HG03159 (cell line): ENCODE data around the gene CCBE1.
"Not testable (repeated sequence)": the region's sequence is repeated elsewhere in the genome, so short reads cannot be mapped to it uniquely, and the experiment has no call there.

ENCODE experiments used
- ATAC-seq: cut with Tn5 transposase; IDR thresholded peaks from one replicate; pipeline ENCODE4 v1.9.1; 2021; ENCODE audit warnings: mild to moderate bottlenecking, moderate library complexity; ENCODE audit not compliant: unreplicated experiment

Gene CCBE1

DNA sequence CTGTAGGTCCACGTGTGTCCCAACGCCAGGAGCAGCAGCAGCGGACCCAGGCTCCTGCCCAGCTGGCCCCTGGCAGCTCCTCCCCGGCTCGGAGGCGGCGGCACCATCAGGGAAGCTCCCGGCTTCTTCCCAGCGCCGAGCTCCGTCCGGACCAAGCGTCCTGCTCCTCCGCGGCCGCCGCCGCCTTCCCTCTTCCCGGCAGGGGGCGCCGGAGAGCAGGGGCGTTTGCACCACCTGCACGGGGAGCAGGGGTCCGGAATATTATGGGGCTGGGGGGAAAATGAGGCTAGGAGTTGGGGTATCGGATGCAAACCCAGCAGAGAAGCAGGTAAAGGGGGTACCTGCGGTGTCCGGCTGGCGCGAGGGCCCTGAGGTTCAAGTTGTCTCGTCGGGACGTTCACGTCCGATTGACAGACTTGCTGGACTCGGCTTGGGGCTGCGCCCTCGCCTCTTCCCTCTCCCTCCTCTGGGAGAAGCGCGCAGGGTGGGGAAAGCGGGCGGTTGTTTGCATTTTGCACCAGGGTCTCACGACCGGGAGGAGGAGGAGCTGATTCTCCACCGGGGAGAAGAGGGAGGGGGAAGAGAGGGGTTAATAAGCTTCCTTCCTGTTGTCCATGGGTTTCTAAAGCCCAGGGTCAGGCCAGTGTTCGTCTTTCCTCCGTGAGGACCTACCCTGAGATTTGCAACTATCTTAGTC is at the start of gene CCBE1:
CCBE1 (minus strand) TSS at position 188 of the 697 bp plus-strand sequence.
- peak; percentile 76 for ATAC-seq

DNA sequence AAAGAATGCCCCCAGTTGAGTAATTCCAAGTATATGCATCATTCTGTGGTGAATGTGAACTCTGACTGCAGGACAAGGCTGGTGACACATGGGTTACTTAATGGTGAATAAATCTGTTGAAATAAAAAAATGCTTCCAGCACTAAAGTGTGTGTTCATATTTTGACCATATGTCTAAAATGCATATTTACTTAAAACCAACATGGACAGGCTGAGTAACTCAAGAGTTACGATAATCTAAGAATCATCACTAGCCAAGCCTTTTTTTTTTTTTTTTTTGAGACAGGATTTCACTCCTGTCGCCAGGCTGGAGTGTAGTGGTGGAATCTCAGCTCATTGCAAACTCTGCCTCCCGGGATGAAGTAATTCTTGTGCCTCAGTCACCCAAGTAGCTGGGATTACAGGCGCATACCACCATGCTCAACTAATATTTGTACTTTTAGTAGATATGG is 47.1 kb upstream of the CCBE1 start:
- no peak for ATAC-seq

DNA sequence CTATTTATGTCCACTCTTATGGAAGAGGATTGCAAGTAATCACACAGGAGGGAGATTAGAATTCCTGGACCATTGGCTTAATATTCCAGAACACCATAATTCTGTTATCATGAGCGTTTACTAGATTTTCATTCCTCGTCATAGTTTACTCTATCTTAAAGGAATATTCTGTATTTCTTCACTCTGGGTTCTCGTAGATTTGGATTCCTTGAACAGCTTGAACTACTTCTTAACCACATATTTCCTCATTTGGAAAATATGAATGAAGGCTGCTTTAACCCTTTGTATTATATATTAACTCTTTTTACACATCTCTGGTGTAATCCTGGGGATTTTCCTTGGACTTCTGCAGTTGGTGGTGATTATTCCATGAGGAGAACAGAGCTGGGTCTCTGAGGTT is 46.3 kb upstream of the CCBE1 start:
- ATAC-seq = no peak

DNA sequence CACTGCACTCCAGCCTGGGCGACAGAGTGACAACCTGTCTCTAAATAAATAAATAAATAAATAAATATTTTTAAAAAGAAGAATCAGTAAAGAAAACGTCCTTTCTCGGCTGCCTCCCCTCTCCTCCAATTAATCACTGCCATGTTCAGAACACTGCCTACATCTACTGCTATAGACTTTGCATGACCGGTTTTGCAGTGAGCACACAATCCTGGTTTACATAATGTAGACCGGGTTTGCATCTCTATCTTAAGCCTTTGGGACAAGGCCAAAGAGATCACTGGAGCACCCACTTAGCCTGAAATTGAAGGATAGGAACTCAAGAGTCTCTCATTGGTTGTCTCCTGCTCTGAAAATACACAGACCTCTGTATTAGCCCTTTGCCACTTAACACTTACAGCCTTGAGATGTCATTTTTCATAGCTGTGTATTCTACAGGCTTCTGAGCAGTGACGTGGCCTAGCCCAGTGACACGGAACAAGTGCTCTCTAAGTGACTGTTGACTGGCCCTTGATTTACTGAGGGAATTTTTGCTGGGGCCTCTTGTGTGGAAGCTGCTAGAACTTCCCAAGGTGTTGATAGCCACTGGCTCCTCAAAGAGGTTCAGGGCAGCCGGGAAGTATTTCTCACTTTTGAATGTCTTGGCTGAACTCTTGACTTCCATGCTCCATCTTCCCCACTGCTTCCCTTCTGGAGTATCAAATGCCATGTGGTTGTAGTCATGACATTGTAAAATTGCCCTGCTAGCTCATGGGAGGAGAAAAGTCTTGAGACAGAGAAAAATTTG is 45.3 kb upstream of the CCBE1 start:
- ATAC-seq = no peak

DNA sequence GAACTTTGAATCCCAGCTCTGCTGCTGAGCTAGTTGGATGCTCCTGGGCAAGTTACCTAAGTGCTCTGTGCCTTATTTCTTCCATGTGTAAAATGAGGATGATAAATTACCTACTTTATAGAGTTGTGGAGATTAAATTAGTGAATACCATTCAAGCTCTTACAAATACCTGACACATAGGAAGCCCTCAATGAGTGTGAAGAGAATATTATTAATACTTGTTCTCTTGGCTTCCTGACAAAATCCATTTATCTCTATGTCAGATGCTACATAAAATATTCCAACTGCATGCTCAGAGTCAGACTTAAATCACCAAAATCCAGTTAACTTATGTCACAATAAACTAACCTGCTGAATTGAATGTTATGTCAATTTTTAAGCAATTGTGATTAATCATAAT is 42.9 kb upstream of the CCBE1 start:
- no peak for ATAC-seq

DNA sequence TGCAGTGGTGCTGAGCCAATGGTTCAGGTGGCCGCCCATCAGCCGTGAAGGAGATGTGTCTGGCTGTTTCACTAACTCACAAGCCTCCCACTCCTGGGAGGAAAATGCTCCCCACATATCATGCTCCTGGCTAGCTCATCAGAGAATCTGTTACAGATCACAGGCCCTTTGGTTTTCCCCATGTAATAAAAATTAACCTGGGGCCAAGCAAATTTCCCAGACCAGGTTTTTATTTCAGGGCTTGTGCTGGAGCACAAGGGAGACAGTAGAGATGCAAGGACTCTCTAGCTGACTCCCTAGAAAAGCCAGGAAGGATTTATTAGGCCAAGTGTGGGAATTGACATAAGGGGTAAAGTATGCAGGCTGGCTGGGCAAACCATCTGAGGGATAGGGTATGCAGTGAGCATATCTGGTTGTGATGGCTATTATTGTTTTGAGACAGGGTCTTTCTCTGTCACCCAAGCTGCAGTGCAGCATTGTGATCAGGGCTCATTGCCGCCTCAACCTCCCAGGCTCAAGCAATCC is 40.6 kb upstream of the CCBE1 start:
- no peak for ATAC-seq

DNA sequence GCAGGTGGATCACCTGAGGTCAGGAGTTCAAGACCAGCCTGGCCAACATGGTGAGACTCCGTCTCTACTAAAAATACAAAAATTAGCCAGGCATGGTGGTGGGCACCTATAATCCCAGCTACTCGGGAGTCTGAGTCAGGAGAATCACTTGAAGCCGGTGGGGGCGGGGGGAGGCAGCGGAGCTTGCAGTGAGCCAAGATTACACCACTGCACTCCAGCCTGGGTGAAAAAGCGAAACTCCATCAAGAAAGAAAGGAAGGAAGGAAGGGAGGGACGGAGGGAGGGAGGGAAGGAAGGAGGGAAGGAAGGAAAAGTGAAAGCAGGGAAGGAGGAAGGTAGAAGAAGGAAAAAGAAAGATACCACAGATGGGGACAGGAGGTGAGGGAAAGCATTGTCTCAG is 40.1 kb upstream of the CCBE1 start:
- not testable (repeated sequence) for ATAC-seq

DNA sequence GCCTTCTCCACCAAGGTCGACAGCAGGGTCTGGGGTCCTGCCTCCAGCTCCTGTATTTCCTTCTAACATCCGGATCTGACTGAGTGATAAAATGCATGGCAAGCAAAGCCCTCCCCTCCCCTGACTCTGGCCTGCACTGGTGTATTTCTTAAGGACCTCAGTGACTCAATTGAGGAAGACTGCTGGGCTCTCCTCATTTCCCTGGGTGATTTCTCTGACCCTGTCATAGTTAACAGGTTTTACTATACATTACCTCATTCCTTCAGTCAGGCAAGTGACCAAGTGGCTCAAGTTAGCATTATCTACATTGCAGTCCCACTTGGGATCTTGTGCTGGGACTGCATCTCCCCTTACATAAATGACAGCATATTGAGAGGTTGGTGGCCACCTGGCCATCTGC is 38.8 kb upstream of the CCBE1 start:
- no peak for ATAC-seq

DNA sequence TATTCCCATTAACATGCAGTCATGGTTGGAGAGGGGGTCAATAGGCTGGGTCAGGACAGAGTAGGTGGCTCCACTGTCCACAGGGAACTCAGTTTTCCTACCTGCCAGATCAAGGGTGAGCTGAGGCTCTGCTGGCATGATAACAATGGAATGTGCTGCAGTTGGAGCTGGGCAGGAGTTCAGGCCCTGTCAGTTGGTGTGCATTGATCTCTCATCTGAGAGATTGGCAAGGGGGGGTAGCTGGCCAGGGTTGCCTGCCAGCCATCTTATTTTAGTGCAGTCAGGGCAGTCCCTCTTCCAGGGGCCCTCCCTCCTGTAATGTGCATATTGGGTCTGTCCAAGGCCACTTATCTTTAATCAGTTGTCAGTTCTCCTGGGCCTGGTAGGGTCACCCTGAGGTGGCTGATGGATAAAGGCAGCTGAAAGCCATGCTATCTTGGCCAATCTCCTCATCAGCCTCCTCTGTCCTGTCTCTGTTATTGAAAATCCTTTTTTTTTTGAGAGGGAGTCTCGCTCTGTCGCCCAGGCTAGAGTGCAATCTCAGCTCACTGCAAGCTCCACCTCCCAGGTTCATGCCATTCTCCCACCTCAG is 38.1 kb upstream of the CCBE1 start:
- ATAC-seq = no peak

DNA sequence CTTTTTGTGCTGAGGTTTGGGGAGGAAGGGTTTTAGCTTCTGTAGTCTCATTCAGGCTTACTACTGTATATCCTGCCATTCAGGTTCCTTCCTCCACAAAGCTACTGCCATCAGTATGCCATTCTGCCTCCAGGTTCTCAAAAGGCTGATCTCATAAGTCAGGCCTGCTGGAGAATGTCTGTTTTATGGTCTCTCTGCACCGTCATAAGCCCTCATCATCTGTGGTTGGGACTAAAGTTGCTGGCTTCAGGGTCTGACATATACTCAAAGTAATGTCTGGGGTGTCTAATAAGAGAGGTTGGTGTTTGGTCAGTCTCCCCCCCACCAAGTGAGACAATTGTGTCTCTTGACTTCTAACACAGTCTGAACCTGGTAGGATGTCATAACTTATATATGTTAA is 36.2 kb upstream of the CCBE1 start:
- no peak for ATAC-seq

DNA sequence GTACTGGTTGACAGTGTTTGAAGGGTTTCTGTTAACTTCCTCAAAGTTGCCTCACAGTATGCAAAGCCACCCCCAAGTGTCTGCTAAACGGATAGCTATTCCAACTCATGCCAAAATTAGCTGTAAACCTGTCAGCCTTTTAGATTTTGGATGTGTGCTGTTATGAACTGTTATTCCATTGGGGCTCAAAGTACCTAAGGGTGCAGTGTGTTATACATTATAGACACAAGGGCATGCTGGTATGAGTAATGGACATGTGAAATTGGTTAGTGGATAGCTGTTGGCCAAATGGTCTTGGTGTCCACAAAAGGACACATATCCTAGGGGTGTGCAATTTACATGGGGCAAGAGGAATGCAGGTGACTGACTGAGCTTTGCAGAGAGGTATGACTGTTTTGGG is 33.7 kb upstream of the CCBE1 start:
- ATAC-seq = no peak

DNA sequence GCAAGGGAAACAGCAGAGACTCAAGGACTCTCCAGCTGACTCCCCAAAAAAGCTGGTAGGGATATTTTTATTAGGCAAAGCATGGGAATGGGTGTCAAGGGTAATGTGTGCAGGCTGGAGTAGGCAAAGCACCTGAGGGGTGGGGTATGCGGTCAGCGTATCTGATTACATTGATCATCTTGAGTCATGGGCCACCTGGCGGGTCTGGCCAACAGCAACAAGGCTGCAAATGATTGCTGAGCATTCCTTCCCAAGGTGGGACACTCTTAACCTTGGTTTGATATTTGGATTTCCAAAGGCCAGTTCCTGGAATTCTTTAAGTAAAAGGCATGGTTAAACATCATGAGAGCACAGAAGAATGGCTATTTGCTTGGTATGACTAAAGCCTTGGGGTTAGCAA is 32.6 kb upstream of the CCBE1 start:
- ATAC-seq = no peak

DNA sequence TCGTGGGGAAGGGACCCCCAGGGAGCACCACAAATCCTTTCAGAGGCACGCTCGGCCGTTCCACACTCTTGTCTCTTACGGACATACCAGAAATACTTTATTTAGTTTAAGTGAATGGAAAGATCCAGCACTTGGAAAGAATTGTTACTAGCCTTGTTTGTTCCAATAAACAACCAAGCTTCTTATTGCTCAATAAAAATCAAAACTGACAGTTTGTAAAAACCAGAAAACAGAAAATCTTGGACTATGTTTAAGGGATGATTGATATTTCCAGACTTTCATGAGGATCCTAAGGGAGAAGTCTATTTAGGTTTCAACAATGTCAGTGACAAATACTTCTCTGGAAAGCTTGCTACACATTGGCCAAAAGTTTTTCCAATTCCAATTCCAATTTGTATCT is 31.6 kb upstream of the CCBE1 start:
- ATAC-seq = no peak

DNA sequence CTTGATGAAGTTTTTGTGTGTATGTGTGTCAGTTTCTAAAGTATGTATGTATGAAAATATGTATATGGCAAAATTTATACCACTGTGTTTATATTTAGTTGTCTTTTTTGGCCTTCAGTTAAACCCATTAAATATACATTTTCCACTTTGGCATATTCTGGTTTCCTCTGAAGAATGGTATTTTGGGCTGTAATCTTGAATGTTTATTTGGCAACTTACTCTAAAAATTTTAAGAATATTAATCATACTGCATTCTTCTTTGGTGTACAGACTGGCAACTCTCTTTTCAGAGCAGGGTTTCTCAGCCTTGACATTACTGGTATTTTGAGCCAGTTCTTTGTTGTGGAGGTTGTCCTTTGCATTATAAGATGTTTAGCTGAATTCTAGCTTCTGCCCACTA is 27.9 kb upstream of the CCBE1 start:
- ATAC-seq = no peak

DNA sequence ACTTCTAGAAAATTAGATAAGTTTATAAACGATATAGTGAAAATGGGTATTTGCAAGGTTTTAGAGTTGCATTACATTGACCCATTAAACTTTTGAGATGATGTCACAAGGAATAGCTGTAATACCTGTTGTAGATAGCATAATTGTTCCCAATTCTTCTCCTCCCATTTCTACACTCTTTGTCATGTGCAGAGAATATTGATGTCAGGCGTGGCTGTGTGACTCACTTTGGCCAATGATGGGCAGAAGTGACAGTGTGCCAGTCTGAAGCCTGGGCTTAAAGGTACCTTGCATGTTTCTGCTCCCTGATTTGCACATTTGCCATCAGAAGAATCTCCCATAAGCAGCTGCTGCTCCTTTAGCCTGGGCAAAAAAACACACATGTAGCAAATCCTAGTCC is 26.9 kb upstream of the CCBE1 start:
- ATAC-seq = no peak

DNA sequence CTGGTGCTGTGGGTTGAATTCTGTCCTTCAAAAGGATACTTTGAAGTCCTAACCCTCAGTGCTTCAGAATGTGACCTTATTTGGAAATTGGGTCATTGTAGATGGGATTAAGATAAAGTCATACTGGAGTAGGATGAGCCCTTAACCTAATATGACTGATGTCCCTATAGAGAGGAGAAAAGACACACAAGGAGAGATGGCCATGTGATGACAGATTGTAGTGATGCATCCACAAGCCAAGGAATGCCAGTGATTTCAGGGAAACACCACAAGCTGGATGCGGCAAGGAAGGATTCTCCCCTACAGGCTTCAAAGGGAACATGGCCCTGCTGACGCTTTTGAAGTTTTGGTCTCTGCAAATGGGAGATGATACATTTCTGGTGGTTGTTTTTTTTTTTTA is 24.7 kb upstream of the CCBE1 start:
- no peak for ATAC-seq

DNA sequence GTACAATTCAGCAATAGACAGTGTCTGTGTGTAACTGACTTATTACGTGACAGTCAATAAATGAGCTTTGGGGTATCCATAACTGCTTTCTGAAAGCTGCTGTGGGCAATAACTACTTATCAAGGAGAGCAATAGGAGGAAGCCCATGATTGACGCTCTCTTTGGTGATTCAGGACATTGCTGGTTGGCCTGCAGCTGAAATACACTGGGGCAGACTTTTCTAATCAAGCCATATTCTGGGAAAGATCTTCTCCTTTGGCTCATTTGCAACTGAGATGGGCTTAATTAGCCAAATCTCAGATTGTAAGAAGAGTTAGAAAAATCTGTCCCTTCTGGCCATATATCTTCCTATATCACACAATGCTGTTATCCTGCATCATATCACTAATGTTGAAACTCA is 24.0 kb upstream of the CCBE1 start:
- no peak for ATAC-seq

DNA sequence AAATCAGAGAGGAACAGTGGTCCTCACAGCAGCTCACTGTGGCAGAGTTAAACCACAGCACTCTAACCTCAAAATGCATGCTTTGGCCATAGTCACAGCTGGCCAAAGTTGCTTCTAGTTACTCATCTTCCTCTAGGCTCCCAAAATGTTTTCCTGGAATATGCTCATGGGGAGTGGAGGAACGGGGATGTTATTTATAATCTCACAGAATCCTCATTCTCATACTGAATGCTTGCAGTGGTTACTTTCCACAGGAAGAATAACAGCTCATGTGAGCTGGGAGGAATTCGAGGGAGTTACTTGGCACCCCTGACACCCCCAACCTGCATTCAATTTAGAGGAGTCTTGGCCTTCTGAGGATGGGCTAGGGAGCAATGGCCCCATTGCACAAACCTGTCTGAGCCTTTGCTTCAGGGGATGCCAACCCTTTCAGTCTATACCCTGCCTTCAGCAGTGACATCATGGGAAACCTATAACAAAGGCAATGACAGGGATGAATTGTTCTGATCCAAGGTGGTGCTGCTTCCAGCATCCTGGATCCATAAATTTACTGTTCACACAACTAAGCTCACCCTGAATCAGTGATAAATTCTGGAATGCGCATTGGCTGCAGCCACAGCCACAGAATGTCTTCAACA is 22.4 kb upstream of the CCBE1 start:
- ATAC-seq = no peak

DNA sequence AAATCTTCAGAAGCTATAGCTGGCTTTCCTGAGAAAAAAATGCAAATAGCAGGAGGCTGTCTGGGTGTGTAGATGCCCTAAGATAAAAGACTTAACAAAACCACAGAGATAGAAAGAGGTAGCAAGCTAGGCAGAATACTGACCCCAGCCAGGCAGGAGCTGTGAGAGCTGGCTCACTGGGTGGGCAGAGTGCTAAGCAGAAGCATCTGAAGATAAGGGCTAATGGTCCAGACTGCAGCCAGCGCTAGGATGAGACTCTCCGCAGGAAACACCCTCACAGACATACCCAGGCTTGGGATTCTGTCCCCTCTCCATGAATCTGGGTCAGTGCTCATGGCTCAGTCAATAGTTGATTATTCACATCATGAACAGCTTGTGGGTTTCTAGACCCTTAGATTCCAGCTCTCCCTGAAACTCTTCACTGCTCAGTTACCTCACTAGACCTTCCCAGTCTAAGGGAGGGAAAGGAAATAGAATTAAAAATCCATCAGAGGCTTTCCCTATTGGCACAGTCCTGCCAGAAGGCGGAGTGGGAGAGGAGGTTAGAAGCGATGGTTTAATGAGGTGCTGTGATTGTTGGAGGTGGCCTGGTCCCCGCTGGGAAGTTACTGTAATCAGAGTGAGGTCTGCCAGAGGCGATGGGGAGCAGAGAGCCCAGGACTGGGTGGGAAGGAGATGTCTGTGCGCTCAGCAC is 21.4 kb upstream of the CCBE1 start:
- no peak for ATAC-seq

DNA sequence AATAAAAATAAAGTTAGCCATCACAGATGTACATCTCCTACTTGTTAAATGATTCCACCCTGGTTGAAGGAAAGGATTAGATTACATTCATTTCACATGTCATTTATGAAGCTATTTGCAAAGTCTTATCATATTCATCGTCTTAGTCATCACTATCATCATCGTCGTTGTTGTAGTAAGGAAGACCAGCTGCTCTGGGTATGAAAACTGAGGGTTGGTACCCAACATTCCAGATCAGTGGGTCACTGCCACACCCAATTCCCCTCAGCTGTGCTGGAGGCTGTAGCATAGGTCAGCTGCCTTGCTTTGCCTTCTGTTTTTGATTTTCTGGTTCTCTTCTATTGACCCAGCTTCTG is 20.9 kb upstream of the CCBE1 start:
- no peak for ATAC-seq

DNA sequence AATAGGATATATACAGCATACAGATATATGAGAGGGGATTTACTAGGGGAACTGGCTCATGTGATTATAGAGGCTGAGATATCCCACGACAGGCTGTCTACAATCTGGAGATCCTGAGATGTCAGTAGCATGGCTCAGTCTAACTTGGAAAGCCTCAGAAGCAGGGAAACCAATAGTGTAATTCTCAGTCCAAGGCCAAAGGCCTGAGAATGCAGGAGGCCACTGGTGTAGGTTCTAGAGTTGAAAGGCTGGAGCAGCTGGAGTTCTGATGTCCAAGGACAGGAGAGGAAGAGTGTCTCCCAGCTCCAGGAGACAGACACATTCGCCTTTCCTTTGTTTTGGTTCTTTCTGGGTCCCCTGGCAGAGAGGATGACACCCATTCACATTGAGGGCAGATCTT is 20.1 kb upstream of the CCBE1 start:
- ATAC-seq = no peak
